Muscle layer of colon (tissue), 2 donors: ENCODE data around the gene ADSS1.

Experiments
- H3K27ac ChIP-seq: one replicate; pipeline ENCODE4 v1.7.0; 2013; ENCODE audit warnings: low read depth, mild to moderate bottlenecking, low read length, moderate library complexity
- H3K27me3 ChIP-seq, 2 donors: one replicate each; pipeline ENCODE4 v1.7.0; 2013; ENCODE audit warnings: low read length in 2 of 2, mild to moderate bottlenecking in 2 of 2; ENCODE audit not compliant: insufficient read depth in 2 of 2, control insufficient read depth in 1 of 2
- H3K36me3 ChIP-seq: one replicate; pipeline ENCODE4 v1.7.0; 2013; ENCODE audit warnings: mild to moderate bottlenecking, low read length; ENCODE audit not compliant: insufficient read depth
- H3K4me1 ChIP-seq: one replicate; pipeline ENCODE4 v1.7.0; 2013; ENCODE audit warnings: mild to moderate bottlenecking, low read length; ENCODE audit not compliant: insufficient read depth
- H3K4me3 ChIP-seq, 2 donors: one replicate each; pipeline ENCODE4 v1.7.0; 2013; ENCODE audit warnings: low read length in 2 of 2, low read depth in 1 of 2, mild to moderate bottlenecking in 1 of 2, moderate library complexity in 1 of 2
- H3K9ac ChIP-seq: one replicate; pipeline ENCODE4 v1.7.0; 2013; ENCODE audit warnings: low read length
- H3K9me3 ChIP-seq: one replicate; pipeline ENCODE4 v1.7.0; 2013; ENCODE audit warnings: mild to moderate bottlenecking, low read length
- donor health status: abdominal sarcoma.
- donor health status: Adenocarcinoma of cecum.

Gene ADSS1

DNA sequence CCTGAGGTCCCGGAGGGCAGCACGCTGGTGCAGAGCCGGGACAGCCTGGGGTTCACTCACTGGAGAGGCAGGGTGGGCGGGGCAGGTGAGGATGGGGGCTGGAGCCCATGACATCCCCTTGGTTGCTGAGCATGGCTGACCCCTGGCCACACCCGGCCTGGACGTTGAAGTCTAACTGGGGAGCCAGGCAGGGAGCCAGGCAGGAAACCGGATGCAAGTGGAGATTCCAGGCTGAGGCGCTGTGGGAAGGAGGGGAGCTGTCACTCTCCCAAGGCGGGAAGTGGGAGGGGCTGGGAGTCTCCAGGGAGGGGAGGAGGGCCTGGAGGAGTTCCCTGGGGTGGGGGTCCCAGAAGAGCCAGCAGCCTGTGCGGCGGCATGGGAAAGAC is 42.3 kb upstream of the ADSS1 start:
- peaks cover 47% of the 10 kb centered on the region for H3K4me1 ChIP-seq
- no peaks in the 10 kb centered on the region for H3K36me3 ChIP-seq
- H3K4me3 ChIP-seq: peak overlapping the region; percentile 20 to 50
- no peaks in the 10 kb centered on the region for H3K9me3 ChIP-seq
- no peak overlapping the region for H3K9ac ChIP-seq
- no peaks in the 10 kb centered on the region for H3K27me3 ChIP-seq
- peak overlapping the region; percentile 78 for H3K27ac ChIP-seq

DNA sequence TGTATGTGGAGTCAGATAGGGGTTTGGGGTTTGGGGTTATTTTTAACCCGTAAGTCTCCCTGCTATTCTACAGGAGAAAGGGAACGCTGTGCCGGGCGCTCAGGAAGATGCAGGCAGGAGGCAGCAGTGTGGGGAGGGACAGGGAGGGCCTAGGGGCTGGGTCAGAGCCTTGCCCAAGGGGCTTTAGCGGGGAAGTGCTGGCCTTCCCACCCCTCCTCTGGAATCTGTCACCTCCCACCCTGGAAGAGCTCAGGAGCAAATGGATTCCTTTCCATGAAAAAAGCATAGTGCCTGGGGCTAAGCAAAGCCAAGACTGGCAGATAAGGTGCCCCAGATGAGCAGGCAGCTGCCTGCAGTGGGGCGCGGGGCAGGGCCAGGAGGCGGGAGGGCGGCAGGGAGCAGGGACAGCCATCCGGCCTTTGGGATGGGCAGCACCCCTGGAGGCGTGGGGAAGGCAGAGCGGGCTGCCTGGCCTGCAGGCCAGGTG is 41.9 kb upstream of the ADSS1 start:
- Histone ChIP-seq H3K9ac (no peak overlapping the region), H3K27ac (peak overlapping the region; percentile 78), H3K27me3 (no peaks in the 10 kb centered on the region), H3K9me3 (no peaks in the 10 kb centered on the region), H3K36me3 (no peaks in the 10 kb centered on the region), H3K4me3 (peak overlapping the region in 1 of 2 donors; percentile 50), H3K4me1 (peaks cover 46% of the 10 kb centered on the region)

DNA sequence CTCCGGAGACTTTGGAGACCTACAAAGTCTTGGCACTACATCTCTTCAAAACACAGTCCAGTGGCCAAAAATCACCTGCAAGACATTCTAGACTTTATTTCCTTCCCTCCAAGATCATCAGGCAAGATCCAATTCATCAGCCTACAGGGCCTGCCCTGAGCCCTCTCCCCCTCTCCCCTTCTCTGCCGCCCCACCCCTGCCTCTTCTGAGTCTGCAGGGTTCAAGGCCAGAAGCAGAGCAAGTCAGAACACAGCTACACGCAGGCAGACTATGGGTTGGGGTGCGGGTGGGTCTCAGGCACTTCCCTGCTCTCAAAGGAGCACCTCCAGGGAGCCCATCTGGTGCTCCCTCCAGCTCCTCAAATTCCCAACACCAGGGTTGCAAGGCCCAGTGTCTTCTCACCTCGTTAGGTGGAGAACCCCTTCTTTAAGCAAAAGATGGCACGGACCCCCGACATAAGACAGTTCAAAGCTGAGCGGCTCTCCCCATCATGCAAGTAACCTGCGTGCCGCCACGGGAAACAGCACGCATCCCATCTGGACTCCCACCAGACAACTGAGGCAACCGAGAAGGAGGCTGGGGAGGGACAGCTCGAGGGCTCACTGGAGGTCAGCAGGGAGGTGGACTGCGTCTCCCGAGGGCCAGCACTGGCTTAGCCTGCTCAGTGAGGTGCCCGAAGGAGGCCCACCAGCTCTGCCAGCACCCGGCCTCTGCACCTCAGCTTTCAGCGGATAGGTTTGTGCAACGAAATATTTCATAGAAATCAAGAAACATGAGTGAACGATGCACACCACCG is 40.2 kb upstream of the ADSS1 start:
- Histone ChIP-seq H3K9me3 (no peaks in the 10 kb centered on the region), H3K36me3 (no peaks in the 10 kb centered on the region), H3K4me1 (peaks cover 47% of the 10 kb centered on the region), H3K27me3 (no peaks in the 10 kb centered on the region), H3K27ac (no peak overlapping the region), H3K4me3 (no peak overlapping the region), H3K9ac (no peak overlapping the region)

DNA sequence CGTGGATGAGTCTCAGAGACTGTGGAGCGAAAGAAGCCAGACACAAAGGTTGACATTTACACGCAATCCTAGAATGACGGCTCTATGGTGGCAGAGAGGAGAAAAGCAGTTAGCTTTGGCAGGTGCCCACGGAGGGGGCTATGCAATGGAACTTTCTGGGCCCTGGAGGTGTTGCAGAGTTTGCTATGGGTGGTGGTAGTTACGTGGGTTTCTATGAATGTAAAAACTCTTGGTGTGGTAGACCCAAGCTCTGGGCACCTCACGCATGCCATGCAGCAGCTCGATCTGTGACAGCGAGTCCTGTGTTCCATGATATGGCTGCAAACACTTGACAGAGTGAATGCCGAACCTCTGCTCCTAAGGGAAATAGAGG is 39.6 kb upstream of the ADSS1 start:
- Histone ChIP-seq H3K27ac (no peak overlapping the region), H3K36me3 (no peaks in the 10 kb centered on the region), H3K27me3 (no peaks in the 10 kb centered on the region), H3K9me3 (no peaks in the 10 kb centered on the region), H3K4me1 (peaks cover 44% of the 10 kb centered on the region), H3K4me3 (no peak overlapping the region), H3K9ac (no peak overlapping the region)

DNA sequence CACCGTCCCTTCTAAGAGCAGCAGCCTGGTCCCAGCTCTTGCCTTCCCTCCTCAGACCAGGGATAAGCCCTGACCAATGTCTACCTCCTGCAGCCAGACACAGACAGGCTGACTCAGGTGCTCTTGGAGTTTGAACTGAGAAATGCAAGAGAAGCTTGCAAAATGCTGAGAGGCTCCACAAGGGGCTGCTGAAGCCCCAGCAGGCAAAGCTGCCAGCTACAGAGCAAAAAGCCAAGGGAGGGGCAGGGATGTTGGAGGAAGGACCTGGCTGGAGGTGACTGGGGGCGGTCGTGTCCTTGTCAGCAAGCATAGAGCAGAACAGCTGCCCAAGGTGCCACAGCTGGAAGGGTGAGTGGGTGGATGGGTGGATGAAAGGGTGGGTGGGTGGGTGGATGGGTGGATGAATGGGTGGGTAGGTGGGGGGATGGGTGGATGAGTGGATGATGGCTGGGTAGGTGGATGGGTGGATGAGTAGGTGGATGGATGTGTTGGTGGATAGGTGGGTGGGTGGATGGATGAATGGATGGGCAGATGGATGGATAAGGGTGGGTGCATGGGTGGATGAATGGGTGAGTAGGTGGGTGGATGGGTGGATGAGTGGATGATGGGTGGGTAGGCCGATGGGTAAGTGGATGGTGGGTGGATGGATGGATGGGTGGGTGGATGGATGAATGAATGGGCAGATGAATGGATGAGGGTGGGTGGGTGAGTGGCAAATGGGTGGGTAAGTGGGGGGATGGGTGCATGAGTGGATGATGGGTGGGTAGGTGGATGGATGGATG is 38.6 kb upstream of the ADSS1 start:
- no peak overlapping the region for H3K27ac ChIP-seq
- H3K9ac ChIP-seq: no peak overlapping the region
- H3K4me1 ChIP-seq: peaks cover 43% of the 10 kb centered on the region
- H3K4me3 ChIP-seq: no peak overlapping the region
- H3K9me3 ChIP-seq: no peaks in the 10 kb centered on the region
- no peaks in the 10 kb centered on the region for H3K27me3 ChIP-seq
- H3K36me3 ChIP-seq: no peaks in the 10 kb centered on the region

DNA sequence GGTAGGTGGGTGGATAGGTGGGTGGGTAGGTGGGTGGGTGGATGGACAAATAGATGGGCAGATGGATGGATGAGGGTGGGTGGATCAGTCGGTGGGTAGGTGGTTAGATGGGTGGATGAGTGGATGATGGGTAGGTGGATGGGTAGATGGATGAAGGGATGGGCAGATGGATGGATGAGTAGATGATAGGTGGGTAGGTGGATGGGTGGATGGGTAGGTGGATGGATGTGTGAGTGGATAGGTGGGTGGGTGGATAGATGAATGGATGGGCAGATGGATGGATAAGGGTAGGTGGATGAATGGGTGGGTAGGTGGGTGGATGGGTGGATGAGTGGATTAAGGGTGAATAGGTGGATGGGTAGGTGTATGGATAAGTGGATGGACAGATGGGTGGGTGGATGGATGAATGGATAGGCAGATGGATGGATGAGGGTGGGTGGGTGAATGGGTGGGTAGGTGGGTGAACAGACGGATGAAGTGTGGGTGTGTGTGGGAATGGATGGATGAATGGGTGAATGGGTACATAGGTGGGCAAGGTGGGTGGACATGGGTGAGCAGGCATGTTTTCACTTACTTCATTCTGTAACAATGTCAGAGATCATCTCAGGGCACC is 37.9 kb upstream of the ADSS1 start:
- Histone ChIP-seq H3K27me3 (no peaks in the 10 kb centered on the region), H3K9me3 (no peaks in the 10 kb centered on the region), H3K4me1 (peaks cover 43% of the 10 kb centered on the region), H3K4me3 (no peak overlapping the region), H3K36me3 (no peaks in the 10 kb centered on the region), H3K9ac (no peak overlapping the region), H3K27ac (no peak overlapping the region)

DNA sequence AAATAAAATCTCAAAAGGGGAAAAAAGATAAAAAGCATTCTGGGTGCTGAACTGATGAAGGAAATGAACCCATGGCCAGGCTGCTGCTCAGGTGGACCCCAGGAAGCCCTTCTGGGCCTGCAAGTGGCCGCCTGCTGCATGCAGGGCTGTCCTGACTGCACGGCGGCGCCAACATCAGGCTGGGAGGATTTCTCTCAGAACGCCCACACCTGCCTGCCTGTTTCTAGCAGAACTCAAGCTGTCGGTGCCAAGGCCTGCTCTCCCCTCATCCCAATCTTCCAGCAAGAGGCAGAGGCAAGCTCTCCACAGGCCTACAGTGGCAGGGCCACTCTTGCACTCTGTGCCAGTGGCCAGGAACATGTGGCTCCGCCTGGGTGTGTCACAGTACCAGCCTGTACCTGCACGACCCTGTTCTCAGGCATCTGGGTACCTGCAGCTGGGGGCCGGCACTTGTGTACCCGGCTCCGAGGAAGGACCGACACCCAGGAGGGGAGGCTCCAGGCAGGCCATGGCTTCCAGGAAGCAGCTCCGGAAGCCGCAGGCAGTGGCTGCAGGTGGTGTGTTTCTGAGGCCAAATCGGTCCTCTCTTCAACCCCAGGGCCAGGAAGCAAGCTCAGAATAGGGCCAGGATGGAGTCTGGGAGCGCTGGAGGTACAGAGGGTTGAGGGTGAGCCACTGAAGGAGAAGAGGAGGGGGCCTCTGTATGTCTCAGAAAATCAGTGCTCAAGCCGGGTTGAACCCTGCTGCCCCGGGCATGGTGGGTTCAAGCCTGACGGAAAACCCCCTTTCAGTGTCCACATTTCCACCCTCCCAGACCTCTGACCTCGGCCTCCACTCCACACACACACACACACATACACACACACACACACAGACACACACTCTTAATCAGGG is 37.2 kb upstream of the ADSS1 start:
- Histone ChIP-seq H3K9ac (no peak overlapping the region), H3K4me1 (peaks cover 43% of the 10 kb centered on the region), H3K27ac (no peak overlapping the region), H3K36me3 (no peaks in the 10 kb centered on the region), H3K9me3 (no peaks in the 10 kb centered on the region), H3K4me3 (no peak overlapping the region), H3K27me3 (no peaks in the 10 kb centered on the region)

DNA sequence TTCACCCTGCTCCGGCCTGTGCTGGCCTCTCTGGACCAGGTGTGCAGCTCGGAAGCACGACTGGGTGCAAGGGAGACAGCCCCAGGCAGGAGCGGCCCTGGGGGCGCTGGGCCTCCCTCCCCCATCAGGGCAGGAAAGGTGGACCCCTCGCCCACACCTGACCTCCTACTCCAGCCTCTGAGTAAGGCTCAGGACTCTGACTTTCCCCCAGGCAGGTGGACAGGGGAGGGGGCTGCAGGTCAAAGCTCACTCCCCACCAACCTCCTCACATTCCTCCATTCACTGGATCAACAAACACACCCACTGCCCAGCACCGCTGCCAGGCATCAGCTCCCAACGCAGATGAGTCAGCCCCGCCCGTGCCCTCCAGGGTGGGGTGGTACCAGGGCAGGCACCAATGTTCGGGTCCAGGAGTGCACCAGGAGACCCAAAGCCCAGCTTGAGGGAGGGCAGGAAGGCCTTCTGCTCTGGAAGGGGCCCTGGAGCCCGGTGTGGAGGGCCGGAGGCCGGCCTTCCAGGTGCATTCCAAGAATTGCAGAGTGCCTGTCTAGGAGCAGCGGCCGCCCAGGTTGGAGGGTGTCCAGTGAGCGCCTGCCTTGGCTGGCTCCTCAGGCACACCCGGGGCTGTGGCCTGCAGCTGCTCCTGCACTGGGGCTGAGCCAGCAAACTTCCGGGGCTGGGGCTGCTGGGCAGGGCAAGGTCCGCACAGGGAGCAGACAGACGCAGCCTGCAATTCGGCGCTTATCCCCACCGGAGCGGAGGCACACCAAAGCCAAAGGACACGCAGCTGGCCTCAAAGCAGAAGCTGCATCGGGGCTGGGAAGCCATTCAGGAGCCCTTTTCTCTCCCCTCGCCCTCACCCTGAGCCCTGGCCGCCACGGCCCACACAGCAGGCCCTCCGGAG is 36.2 kb upstream of the ADSS1 start:
- Histone ChIP-seq H3K4me3 (no peak overlapping the region), H3K4me1 (peaks cover 35% of the 10 kb centered on the region), H3K9me3 (no peaks in the 10 kb centered on the region), H3K27me3 (no peaks in the 10 kb centered on the region), H3K9ac (no peak overlapping the region), H3K27ac (peak overlapping the region; percentile 66), H3K36me3 (no peaks in the 10 kb centered on the region)

DNA sequence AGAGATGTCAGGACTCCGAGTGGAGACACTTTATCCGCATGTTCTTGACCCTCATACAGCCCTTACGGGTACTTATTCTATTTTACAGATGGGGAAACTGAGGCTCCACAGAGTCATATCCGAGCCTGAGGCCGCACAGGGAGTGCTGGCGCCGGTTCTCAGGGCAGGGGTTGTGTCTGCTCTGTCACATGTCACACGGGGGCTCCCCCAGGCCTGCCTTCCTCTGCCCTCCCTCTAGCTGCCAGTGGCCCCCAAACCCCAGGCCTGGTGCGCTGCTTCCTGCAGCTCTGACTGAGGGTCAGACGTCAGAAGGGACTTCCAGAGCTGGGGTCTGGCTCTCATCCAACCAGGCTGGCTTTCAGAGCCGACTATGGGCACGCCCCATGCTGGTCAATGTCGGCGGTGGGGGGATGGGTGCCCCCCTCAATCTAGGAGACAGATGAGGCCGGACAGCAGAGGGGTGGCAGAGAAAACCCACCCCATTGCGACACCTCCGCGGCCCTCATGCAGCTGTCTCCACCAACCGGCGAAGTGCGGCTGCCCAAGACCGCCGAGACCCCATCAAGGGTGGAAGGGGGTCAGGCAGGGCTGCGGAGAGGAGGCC is 35.4 kb upstream of the ADSS1 start:
- Histone ChIP-seq H3K36me3 (no peaks in the 10 kb centered on the region), H3K4me3 (peak overlapping the region; percentile 16 to 45), H3K4me1 (peaks cover 35% of the 10 kb centered on the region), H3K9me3 (no peaks in the 10 kb centered on the region), H3K9ac (no peak overlapping the region), H3K27ac (peak overlapping the region; percentile 66), H3K27me3 (no peaks in the 10 kb centered on the region)
